Activated CD4-positive, alpha-beta T cell treated with anti-CD3 and anti-CD28 coated beads for 1 hour (primary cell): ENCODE data around the gene C1orf167.
A peak's percentile ranks its signal among the peaks of the same experiment; 100 is the strongest.

Experiments used
- DNase-seq: peaks from one replicate; pipeline ENCODE4 v3.0.0-alpha.2; 2020

The C1orf167 gene

DNA sequence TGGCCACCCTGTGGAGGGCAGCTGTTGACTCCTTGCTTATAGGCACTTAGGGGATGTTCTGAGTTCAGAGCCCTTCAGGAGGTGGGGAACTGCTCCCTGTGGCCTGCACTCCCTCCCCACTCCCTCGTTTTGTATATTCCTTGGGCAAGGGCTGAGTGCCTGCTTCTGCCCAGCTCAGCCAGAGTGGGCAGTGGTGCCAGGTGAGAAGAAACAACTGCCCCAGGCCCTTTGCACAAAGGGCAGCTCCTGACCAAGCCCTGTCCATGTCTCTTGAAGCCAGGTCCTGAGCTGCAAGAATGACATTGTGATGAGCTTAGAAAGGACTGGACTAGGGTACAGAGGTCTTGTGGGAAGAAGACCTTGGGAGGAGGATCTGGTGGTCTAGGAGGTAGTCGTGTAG lies 23.9 kb upstream of the C1orf167 start:
- DNase-seq = no peak

DNA sequence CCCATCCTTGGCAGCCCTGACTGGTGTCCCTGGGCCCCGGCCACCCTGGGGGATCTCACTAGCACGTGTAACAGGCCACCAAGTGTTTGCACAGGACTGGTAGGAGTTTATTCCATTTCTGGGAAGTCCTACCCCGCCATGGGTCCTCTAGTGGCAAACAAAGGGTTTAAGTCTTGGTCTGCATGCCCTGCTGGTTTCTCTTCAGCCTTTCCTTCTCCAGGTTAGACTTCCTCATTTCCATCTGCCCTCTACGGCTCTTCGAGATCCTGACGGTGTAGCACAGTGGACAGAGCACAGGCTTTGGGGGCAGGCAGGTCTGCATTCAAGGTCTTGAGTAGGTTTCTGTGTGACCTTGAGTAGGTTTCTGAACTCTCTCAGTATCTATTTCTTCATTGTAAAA lies 23.2 kb upstream of the C1orf167 start:
- no peak for DNase-seq

DNA sequence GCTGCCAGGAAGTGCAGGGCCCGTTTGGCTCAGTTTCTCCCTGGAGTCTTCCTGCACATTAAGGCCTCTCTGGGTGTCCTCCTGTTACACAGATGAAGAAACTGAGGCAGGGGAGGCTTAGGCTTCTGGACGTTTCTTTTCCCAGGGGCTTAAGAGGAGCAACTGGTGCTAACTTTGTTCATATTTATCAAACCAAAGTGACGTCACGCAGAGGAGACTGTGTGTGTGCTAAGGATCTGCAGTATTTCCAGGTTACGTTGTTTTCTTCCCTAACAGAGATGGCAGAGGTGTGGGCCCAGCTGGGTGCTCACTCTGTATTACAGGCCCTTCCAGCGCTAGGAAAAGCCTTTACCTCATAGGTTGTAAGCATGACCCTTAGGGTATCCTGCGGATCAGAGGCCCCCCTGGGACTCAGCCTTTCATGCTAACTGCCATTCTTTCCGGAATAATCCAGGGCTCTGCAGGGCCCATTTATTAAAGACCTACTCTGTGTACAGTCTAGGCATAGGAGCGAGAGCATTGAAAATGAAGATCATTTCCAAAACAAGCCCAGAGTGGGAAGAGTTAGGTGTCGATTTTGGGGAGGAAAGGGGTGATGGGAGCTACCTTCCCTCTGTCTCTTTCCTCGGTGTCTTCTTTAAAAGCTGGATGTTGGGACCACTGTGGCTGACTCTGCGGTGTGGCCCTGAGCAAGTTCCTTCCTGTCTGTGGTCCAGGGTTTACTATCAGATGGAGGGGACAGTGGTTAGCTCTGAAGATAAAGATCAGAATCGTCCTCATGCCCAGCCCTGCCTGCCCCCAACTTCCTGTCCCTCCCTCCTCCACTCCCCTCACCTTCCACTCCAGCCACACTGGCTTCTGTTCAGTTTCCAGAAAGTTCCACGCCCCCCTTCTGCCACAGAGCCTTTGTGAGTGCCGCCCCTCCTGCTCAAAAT lies 21.5 kb upstream of the C1orf167 start:
- no peak for DNase-seq

DNA sequence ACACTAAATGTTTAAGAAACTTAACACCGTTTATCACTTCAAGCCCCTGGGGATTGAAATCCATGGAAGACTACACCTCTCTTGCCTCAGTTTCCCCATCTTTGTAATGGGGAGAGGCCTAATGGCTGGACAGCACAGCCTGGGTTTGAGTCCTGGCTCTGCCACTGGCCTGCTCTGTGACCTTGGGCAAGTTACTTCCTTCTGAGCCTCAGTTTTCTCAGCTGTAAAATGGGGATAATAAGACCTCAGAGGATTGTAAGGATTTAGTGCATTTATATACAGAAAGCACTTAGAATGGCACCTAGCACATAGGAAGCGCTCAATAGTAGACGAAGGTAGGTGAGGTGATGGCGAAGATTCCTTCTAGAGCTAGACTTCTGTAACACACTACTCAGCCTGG lies 20.5 kb upstream of the C1orf167 start:
- no peak for DNase-seq

DNA sequence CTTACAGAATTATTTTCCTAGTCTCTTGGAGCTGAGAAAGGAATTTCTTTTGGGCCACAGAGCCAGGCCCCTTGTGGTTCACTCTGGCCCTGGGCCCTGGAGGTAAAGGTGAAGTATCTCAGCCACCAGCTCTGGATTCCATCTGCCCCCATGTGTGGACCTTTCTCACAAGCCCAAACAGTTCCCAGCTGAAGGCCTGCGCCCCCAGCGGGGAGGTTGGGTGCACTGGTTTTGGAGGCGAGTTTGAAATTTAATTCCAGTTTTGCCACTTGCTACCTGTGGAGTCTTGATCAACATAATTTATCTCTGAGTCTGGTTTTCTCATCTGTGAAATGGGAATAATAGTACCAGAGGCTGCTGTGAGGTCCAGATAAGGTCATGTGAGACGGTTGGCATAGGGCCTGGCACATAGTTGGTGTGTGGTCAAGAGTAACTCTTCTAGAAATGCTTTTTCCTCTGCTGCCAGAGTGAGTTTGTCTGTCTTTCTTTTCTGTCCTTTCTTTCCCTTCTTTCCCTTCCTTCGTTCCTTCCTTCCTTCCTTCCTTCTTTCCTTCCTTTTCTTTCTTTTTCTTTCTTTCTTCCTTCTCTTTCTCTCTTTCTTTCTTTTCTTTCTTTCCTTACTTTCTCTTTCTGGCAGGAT lies 20.0 kb upstream of the C1orf167 start:
- no peak for DNase-seq

GRCh38 chr1:11744287-11744686 lies 17.7 kb upstream of the C1orf167 start:
- DNase-seq = no peak

DNA sequence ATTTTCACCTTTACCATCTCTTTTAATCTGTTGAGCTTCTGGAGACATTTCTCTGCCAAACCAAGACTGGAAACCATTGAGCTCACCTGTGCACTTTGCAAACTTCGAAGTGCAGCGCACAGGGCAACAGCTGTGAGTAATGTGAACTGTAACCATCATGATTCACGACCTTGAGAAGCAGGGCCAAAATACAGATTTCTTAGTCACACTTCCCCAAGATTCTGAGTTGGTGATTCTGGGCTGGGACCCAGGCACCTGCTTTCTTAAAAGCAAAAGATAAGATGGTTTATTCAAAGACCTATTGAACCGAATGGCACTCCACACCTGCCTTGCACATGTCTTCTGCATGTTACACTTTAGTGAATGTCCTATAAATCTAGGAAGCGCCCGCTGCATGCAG lies 15.9 kb upstream of the C1orf167 start:
- no peak for DNase-seq

GRCh38 chr1:11746795-11747487 lies 15.1 kb upstream of the C1orf167 start:
- no peak for DNase-seq

DNA sequence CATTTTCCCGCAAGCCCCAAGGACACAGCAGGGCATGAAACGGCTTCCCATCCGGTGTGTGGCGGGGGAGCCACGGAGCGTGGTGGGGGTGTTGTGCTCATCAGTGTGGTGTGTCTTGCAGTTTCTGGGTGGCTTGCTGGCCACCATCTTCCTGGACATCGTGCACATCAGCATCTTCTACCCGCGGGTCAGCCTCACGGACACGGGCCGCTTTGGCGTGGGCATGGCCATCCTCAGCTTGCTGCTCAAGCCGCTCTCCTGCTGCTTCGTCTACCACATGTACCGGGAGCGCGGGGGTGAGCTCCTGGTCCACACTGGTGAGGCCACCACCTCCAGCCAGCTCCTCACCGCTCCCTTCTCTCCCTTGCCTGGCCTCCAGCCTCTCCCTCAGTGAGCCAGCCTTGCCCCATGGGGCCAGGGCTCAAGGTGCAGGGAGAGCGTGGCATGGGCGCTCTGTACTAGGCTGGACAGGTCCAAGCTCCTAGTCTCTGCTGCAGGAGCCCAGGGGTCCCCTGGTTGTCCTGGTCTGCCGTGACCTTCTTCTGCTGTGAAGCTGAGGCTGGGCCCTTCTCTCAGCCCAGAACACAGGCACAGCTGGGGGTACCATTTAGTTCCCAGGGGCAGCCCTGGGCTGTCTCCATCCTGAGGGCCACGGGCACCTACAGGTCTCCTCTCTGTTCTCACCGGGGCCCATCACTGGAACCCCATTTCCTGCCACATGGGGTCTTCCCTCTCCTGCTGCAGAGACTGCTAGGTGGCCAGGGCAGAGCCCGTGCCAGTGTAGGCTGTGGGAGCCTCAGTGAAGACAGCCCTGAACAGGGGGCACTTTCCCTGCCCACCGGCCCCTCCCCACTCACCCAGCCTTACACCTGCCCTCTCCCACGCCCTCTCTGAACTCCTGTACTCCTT lies 13.4 kb upstream of the C1orf167 start:
- no peak for DNase-seq

- peak; percentile 25 for DNase-seq
Observed at GRCh38 chr1:11749203-11749689, 12.7 kb upstream of the C1orf167 start.

DNA sequence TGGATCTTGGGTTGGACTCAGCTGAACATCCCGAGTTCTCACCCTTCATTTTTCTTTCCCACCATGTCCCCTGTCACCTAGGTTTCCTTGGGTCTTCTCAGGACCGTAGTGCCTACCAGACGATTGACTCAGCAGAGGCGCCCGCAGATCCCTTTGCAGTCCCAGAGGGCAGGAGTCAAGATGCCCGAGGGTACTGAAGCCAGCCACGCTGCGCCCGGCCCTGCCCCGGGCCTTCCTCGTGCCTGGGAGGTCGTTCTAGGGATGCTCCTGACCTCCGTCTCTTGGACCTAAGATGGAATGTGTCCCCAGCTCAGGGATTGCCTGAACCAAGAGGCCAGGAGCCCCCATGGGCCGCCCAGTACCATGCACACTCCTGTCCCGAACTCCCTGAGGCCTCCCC lies 12.0 kb upstream of the C1orf167 start:
- no peak for DNase-seq

GRCh38 chr1:11751087-11751486 lies 10.9 kb upstream of the C1orf167 start:
- no peak for DNase-seq

- no peak for DNase-seq
Observed at GRCh38 chr1:11752359-11753088, 9.5 kb upstream of the C1orf167 start.

DNA sequence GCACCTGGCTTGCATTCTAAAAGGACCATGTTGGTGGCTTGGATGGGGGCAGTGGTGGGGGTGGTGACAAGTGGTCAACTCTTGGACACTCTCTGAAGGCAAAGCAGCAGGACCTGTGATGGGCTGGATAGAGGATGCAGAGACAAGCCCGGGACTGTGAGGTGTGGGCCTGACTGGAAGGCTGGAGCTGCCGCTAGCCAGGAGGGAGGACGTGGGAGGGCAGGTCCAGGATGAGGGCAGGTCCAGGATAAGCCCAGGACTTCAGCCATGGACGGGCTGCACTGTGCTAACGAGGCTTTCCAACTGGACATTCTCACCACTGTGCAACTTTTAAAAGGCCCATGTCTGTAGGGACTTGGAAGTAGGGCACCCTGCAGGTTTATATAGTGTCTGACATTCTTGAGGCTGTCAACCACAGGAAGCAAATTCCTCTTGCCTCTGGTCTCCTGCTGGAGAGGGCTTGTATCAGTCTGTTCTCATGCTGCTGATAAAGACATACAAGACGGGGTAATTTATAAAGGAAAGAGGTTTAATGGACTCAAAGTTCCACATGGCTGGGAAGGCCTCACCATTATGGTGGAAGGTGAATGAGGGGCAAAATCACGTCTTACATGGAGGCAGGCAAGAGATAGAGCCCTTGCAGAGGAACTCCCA lies 8.3 kb upstream of the C1orf167 start:
- no peak for DNase-seq

DNA sequence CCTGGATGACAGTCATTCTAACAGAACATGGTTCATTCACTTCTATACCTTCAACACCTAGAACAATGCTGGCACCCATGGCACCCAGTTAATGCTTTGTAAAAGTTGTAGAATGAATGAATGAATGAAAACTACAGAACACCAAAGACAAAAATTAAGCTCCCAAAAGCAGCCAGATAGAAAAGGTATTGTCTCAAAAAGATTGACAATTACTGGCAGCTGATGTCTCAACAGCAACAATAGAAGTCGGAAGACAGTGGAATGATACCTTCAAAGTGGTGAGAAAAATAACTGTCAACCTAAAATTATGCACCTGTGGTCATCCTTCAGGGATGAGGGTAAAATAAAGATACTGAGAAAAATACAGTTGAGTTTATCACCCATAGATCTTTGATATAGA lies 4.9 kb upstream of the C1orf167 start:
- no peak for DNase-seq

- no peak for DNase-seq
Observed at GRCh38 chr1:11759791-11760190, 2.2 kb upstream of the C1orf167 start.

- DNase-seq = no peak
Observed at GRCh38 chr1:11761285-11761684, 708 bp upstream of the C1orf167 start.

- no peak for DNase-seq
Observed at GRCh38 chr1:11764115-11764514, 2.1 kb downstream of the C1orf167 start.

DNA sequence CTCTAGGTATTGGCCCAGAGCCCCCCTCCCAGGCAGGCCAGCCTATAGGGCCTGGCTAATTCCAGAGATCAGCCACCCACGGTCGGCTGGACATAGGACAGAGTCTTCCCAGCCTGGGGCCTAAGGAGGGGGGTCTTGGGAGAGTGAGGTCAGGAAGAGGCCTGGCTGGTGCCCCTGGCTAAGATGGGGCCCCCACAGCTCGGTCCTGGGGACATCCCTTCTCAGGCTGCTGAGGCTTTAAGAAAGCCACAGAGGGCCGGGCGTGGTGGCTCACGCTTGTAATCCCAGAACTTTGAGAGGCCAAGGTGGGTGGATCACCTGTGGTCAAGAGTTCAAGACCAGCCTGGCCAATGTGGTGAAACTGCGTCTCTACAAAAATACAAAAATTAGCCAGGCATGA lies 2.5 kb downstream of the C1orf167 start:
- DNase-seq = no peak

DNA sequence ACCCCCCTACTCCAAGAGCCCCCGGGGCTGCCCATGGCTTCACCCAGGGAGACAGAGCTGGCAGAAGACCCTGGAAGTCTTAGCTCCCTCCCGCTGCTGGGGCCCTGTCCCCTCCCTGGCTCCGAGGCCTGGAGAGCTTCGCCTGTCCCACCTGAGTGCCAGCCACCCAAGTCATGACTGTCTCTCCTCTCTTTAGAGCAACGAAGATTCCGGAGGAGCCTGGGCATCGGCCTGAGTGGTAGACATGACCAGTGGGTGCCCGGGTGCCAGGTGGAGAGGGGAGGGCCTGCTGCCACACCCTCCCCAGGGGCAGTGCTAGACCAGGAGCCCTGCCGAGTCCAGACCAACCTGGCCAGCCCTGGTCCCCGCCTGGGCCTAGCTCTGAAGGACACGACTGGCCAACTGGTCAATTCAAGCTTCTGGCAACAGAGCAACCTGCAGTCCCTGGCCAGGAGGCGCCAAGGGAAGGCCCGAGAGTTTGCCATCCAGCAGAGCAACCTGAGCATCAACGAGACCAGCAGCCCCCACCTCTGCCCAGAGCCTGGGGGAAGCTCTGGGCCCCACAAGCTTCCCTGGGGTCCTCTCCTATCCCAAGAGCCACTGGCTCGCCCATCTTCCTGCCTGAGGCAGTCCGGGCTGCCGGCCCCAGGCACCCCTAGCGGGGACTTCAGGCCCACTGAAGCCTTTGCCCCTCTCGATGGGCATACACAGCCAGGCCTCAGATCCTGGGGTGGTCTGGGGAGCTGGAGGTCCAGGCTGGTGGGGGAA lies 3.9 kb downstream of the C1orf167 start:
- no peak for DNase-seq

DNA sequence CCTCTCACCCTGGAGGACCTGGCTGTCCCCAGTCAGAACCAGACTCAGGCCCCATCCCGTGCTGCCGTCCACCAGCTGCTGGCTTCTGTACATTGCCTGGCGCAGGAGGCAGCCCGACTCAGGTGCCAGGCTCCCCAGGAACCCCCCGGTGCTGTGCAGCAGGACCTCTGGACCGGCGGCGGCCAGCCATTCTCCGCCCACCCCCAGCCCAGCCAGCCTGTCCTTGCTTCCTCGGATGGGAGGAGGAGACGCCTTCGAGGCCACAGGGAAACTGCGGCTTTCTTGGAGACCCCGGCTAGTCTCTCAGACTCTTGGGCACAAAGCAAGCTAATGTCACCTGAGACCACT lies 4.4 kb downstream of the C1orf167 start:
- DNase-seq = no peak
